BJ (cell line): Measurements from ENCODE around the gene CXCL14. TPM values are rescaled to one million over a fixed set of nuclear protein-coding genes. Genes with fewer than 3 reads are reported as not detected.
"Not testable (repeated sequence)": the region's sequence is repeated elsewhere in the genome, so short reads cannot be mapped to it uniquely, and the experiment has no call there.

Source experiments
- CTCF ChIA-PET: fragments of 350-600 bp; formaldehyde crosslinking; extraction: SDS; loops from one replicate; lab custom pipeline; 2021; ENCODE audit warnings: antibody characterized with exemption, inconsistent platforms; lab: Yijun Ruan, JAX
- POLR2A ChIA-PET: fragments of 300-600 bp; sonication (Branson Sonifier 250); formaldehyde crosslinking; extraction: SDS; loops from one replicate; lab custom pipeline; 2021; ENCODE audit warnings: antibody characterized with exemption; lab: Charles Lee
- DNase-seq: peaks from one replicate; pipeline ENCODE4 v3.0.0-alpha.2; 2011; ENCODE audit warnings: low read depth
- H3K27me3 ChIP-seq: 2 replicates; pipeline ENCODE4 v1.6.0; 2011; ENCODE audit warnings: low read length; ENCODE audit not compliant: control insufficient read depth, insufficient read depth
- H3K36me3 ChIP-seq: 2 replicates; pipeline ENCODE4 v1.5.1; 2011; ENCODE audit warnings: low read length; ENCODE audit not compliant: control insufficient read depth, insufficient read depth
- H3K4me3 ChIP-seq: 2 replicates; pipeline ENCODE4 v1.5.1; 2011; ENCODE audit warnings: low read depth, mild to moderate bottlenecking, control low read depth, low read length
- polyA plus RNA-seq: library from polyadenylated mRNA; depleted of rRNA; stranded (reverse); fragments of >200 nt; gene quantifications from 2 replicates; pipeline ENCODE4 v1.2.3, GENCODE V29; 2011; rRNA removed
- TF ChIP-seq, protein P1 (sequence below): IDR thresholded peaks from 2 replicates; pipeline ENCODE4 v1.5.1; 2011; ENCODE audit warnings: low read depth, mild to moderate bottlenecking, control low read depth, inconsistent platforms, low read length, moderate library complexity; ENCODE audit not compliant: insufficient read depth

Gene CXCL14
- polyA plus RNA-seq, 1 experiment = 1.6 TPM

DNA sequence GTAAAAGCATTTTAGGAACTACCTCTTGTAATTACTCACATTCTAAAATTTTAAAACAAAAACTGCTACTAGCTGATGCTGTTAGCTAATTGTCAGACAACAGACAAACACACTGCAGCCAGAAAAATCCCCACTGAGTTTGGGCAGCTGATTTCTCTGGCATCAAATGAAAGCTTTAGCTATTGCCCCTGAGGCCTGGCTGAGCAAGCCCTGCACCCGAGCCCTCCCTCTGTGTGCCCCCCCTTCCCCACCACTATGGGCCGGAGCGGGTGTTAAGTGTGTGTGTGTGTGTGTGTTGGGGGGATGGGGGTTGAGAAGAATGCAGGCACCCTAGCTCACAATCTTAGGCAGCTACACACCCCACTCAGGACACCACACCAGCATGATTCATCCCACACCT is 45.5 kb downstream of the CXCL14 start:
- CTCF ChIA-PET = interaction anchor here (1.1 to 2.7 kb wide), 3 partner anchors 12 to 297 kb away, joined by 3 to 6 read pairs (median 5); no protein-coding TSS in a partner anchor
- H3K27me3 ChIP-seq = peaks cover 40% of the 10 kb centered on the region
- POLR2A ChIA-PET = no interaction called here
- DNase-seq = no peak
- H3K4me3 ChIP-seq = no peak overlapping the region
- H3K36me3 ChIP-seq = no peaks in the 10 kb centered on the region
- TF ChIP-seq, protein P1, sequence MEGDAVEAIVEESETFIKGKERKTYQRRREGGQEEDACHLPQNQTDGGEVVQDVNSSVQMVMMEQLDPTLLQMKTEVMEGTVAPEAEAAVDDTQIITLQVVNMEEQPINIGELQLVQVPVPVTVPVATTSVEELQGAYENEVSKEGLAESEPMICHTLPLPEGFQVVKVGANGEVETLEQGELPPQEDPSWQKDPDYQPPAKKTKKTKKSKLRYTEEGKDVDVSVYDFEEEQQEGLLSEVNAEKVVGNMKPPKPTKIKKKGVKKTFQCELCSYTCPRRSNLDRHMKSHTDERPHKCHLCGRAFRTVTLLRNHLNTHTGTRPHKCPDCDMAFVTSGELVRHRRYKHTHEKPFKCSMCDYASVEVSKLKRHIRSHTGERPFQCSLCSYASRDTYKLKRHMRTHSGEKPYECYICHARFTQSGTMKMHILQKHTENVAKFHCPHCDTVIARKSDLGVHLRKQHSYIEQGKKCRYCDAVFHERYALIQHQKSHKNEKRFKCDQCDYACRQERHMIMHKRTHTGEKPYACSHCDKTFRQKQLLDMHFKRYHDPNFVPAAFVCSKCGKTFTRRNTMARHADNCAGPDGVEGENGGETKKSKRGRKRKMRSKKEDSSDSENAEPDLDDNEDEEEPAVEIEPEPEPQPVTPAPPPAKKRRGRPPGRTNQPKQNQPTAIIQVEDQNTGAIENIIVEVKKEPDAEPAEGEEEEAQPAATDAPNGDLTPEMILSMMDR = no peak

DNA sequence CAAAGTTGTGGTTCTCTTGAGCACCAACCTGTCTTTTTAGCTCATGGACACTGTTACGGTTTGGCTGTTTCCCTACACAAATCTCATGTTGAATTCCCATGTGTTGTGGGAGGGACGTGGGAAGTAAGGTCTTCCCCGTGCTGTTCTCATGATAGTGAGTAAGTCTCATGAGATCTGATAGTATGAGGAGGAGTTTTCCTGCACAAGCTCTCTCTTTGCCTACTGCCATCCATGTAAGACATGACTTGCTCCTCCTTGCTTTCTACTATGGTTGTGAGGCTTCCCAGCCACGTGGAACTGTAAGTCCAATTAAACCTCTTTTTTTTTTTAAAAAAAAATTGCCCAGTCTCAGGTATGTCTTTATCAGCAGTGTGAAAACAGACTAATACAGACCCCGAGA is 49.2 kb downstream of the CXCL14 start:
- POLR2A ChIA-PET, H3K36me3 ChIP-seq, H3K4me3 ChIP-seq, DNase-seq: not testable (repeated sequence)
- H3K27me3 ChIP-seq = peaks cover 16% of the 10 kb centered on the region
- CTCF ChIA-PET = interaction anchor here (0.8 to 1.2 kb wide), 4 partner anchors 23 to 64 kb away, joined by 3 read pairs; no protein-coding TSS in a partner anchor

DNA sequence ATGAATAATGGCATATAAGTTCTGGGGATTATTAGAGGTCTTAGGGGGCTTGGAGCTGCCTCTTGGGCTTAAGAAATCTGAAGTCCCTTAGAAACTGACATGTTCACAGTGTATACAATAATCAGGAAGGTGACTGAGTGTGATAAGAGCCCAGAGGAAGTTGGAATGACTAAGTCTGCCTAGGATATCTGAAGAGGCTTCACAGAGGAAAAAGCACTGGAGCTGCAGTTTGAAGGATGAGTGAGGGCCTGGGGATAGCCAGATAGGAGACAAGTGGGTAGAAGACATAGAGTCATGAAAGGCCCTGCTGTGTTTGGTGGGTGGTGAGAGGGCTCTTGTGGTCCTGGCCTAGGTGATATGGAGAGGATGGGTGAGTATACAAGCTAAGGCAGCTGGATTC is 51.9 kb downstream of the CXCL14 start:
- H3K4me3 ChIP-seq = no peak overlapping the region
- H3K27me3 ChIP-seq = peaks cover 6% of the 10 kb centered on the region
- POLR2A ChIA-PET = no interaction called here
- H3K36me3 ChIP-seq = no peaks in the 10 kb centered on the region
- no peak for DNase-seq
- TF ChIP-seq, protein P1 = no peak
- CTCF ChIA-PET = no interaction called here

DNA sequence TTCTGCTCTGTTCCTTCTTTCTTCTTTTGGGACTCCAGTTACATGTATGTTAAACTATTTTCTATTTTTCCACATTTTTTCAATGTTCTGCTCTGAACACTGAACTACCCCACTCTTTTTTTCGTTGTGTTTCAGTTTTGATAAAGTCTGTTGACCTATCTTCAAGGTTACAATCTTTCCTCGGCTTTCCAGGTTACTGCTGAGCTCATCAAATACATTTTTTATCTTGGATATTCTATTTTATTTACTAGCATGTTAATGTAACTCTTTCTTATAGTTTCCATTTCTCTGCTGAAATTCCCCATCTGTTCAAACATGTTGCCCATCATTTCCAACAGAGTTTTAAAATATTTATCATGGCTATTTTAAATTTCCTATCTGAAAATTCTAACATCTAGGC is 56.8 kb downstream of the CXCL14 start:
- Histone ChIP-seq H3K36me3 (no peaks in the 10 kb centered on the region), H3K27me3 (peaks cover 9% of the 10 kb centered on the region), H3K4me3 (no peak overlapping the region)
- TF ChIP-seq, protein P1 = no peak
- no peak for DNase-seq
- ChIA-PET CTCF (interaction anchor here (0.8 to 1.6 kb wide), 3 partner anchors 12 to 44 kb away, joined by 3 to 5 read pairs (median 3); no protein-coding TSS in a partner anchor), POLR2A (no interaction called here)

Other genes starting within 250 kb of the CXCL14 start
- gene MACROH2A1, start 179.8 kb downstream of the CXCL14 start, polyA plus RNA-seq = 84.8 and 96.0 TPM in 2 replicates
- not detected in 2 replicates for gene DCANP1, start 131.6 kb downstream of the CXCL14 start, polyA plus RNA-seq
- gene TIFAB, start 126.6 kb downstream of the CXCL14 start, polyA plus RNA-seq = not detected in 2 replicates
- not detected in 2 replicates for gene NEUROG1, start 43.0 kb downstream of the CXCL14 start, polyA plus RNA-seq